Mesenchymal stem cell (in vitro differentiated cells and primary cell): ENCODE measurements around the gene SP2.

ENCODE experiments used
- DNase-seq: peaks from one replicate; pipeline ENCODE4 v3.0.0-alpha.2; 2013
- H2AFZ ChIP-seq: one replicate; pipeline ENCODE4 v1.6.1; 2013; ENCODE audit warnings: low read depth, mild to moderate bottlenecking, control low read depth, inconsistent platforms, low read length, moderate library complexity
- H2AK5ac ChIP-seq: 2 replicates; pipeline ENCODE4 v1.6.1; 2013; ENCODE audit warnings: low read length, moderate library complexity, mild to moderate bottlenecking, inconsistent platforms; ENCODE audit not compliant: severe bottlenecking
- H2BK120ac ChIP-seq: one replicate; pipeline ENCODE4 v1.6.1; 2013; ENCODE audit warnings: low read depth, mild to moderate bottlenecking, inconsistent platforms, low read length, moderate library complexity
- H2BK12ac ChIP-seq, 2 experiments: one replicate each; pipeline ENCODE4 v1.6.1; 2013; ENCODE audit warnings: inconsistent platforms in 2 of 2, low read length in 2 of 2, mild to moderate bottlenecking in 2 of 2, moderate library complexity in 2 of 2, control low read depth in 1 of 2
- H2BK15ac ChIP-seq: one replicate; pipeline ENCODE4 v1.6.1; 2013; ENCODE audit warnings: mild to moderate bottlenecking, low read depth, inconsistent platforms; ENCODE audit not compliant: poor library complexity, severe bottlenecking
- H2BK5ac ChIP-seq: 2 replicates; pipeline ENCODE4 v1.6.1; 2013; ENCODE audit warnings: low read depth, mild to moderate bottlenecking, low read length, control low read depth, inconsistent platforms; ENCODE audit not compliant: poor library complexity, severe bottlenecking
- H3K14ac ChIP-seq, 2 experiments: one replicate each; pipeline ENCODE4 v1.6.1; 2013; ENCODE audit warnings: inconsistent platforms in 2 of 2, low read length in 2 of 2, control low read depth in 1 of 2, mild to moderate bottlenecking in 1 of 2, moderate library complexity in 1 of 2
- H3K18ac ChIP-seq, 2 experiments: one replicate each; pipeline ENCODE4 v1.6.1; 2013; ENCODE audit warnings: inconsistent platforms in 2 of 2, low read length in 2 of 2, control low read depth in 1 of 2, low read depth in 1 of 2, mild to moderate bottlenecking in 1 of 2
- H3K23ac ChIP-seq, 2 experiments: one replicate each; pipeline ENCODE4 v1.6.1; 2013; ENCODE audit warnings: inconsistent platforms in 2 of 2, low read length in 2 of 2, mild to moderate bottlenecking in 2 of 2, moderate library complexity in 2 of 2, control low read depth in 1 of 2
- H3K27ac ChIP-seq: 2 replicates; pipeline ENCODE4 v1.5.1; 2013; ENCODE audit warnings: mild to moderate bottlenecking, moderate library complexity, low read length, control low read depth, inconsistent platforms; ENCODE audit not compliant: poor library complexity, severe bottlenecking
- H3K27me3 ChIP-seq, 2 experiments: 2 replicates each; pipeline versions ENCODE4 v1.6.1 to v1.7.0; 2013; ENCODE audit warnings: low read length in 2 of 2, mild to moderate bottlenecking in 2 of 2, moderate library complexity in 2 of 2, control low read depth in 1 of 2, inconsistent platforms in 1 of 2; ENCODE audit not compliant: control insufficient read depth in 1 of 2, insufficient read depth in 1 of 2
- H3K36me3 ChIP-seq, 2 experiments: 2 replicates each; pipeline versions ENCODE4 v1.6.1 to v1.7.0; 2013; ENCODE audit warnings: low read length in 2 of 2, control low read depth in 1 of 2, inconsistent platforms in 1 of 2, low read depth in 1 of 2, mild to moderate bottlenecking in 1 of 2; ENCODE audit not compliant: insufficient read depth in 2 of 2, control insufficient read depth in 1 of 2
- H3K4ac ChIP-seq, 2 experiments: one replicate each; pipeline ENCODE4 v1.6.1; 2013; ENCODE audit warnings: inconsistent platforms in 2 of 2, low read length in 2 of 2, mild to moderate bottlenecking in 2 of 2, moderate library complexity in 2 of 2, control low read depth in 1 of 2, low read depth in 1 of 2
- H3K4me1 ChIP-seq: 2 replicates; pipeline ENCODE4 v1.6.1; 2013; ENCODE audit warnings: low read depth, low read length, control low read depth; ENCODE audit not compliant: control insufficient read depth, insufficient read depth
- H3K4me2 ChIP-seq: 2 replicates; pipeline ENCODE4 v1.6.1; 2013; ENCODE audit warnings: low read length, mild to moderate bottlenecking, inconsistent platforms; ENCODE audit not compliant: poor library complexity, severe bottlenecking
- H3K4me3 ChIP-seq, 2 experiments: 2 replicates each; pipeline versions ENCODE4 v1.5.1 to v1.7.0; 2013; ENCODE audit warnings: low read length in 2 of 2, mild to moderate bottlenecking in 2 of 2, control low read depth in 1 of 2, low read depth in 1 of 2; ENCODE audit not compliant: insufficient read depth in 1 of 2
- H3K79me1 ChIP-seq: replicated peaks from 2 replicates; pipeline ENCODE4 v1.6.1; 2013; ENCODE audit warnings: mild to moderate bottlenecking, control low read depth, low read length, inconsistent platforms; ENCODE audit not compliant: poor library complexity, severe bottlenecking
- H3K9ac ChIP-seq: 2 replicates; pipeline ENCODE4 v1.7.0; 2013; ENCODE audit warnings: mild to moderate bottlenecking, low read length, moderate library complexity
- H3K9me3 ChIP-seq: 2 replicates; pipeline ENCODE4 v1.7.0; 2013; ENCODE audit warnings: mild to moderate bottlenecking, low read length; ENCODE audit not compliant: control insufficient read depth
- H4K8ac ChIP-seq: one replicate; pipeline ENCODE4 v1.6.1; 2013; ENCODE audit warnings: inconsistent platforms, mild to moderate bottlenecking, low read length, moderate library complexity
- H4K91ac ChIP-seq: one replicate; pipeline ENCODE4 v1.6.1; 2013; ENCODE audit warnings: mild to moderate bottlenecking, low read length, inconsistent platforms
- WGBS: methylation state at CpG from one replicate; pipeline ENCODE4 v1.1.7; 2013; ENCODE audit warnings: mixed read lengths; 5-methylcytosine and 5-hydroxymethylcytosine counted together

Gene SP2

DNA sequence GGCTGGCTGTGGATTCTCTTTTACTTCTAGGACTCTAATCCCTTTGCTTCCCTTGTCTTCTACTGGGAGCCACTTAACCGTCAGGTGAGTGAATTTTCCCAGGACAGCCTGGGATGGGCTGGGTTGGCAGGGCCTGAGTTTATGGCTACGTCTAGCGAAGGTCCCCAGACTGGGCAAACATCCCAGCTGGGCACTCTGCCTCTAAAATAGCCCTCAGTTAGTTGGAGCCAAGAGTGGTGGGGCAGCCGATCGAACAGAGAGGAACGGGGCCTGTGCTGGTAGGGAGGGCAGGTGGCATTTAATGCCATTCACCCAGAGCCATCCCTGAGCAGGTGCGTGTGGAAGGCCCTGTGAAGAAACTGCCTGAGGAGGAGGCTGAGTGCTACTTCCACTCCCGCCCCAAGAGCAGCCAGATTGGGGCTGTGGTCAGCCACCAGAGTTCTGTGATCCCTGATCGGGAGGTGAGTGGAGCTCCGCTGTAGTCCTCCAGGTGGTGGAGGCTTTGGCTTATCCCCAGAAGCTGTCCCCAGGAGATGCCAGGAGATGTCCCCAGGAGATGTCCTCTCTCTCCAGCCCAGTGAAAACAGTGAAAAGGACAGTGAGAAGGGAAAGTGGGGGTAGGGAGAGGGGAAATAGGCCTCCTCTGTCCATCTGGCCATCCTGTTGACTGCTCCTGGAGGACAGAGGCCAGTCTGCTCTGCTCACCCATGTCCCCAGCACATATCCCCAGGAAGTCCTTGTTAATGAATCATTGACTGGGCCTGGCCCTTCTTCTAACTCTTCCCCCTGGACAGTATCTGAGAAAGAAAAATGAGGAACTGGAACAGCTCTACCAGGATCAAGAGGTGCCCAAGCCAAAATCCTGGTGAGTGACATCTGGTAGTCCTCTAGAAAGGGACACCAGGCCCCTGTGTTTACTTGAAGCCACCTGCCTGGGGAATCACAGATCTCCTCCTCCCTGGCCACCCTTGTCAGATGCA is 49.8 kb downstream of the SP2 start:
- 96% methylated on average over 10 of the region's 10 CpGs for WGBS
- no peak overlapping the region for H4K91ac ChIP-seq
- DNase-seq: no peak

GRCh38 chr17:47946516-47946915 is 50.5 kb downstream of the SP2 start:
- H3K14ac ChIP-seq: no peak overlapping the region
- H3K27ac ChIP-seq: no peak overlapping the region
- H2AK5ac ChIP-seq: no peak overlapping the region
- H3K79me1 ChIP-seq: no peaks in the 10 kb centered on the region
- H3K9ac ChIP-seq: peak overlapping the region; percentile 18
- peaks cover 27% of the 10 kb centered on the region for H3K4me1 ChIP-seq
- 90% methylated on average over 6 of the region's 6 CpGs for WGBS
- no peak overlapping the region for H3K23ac ChIP-seq
- no peak overlapping the region for H2BK120ac ChIP-seq
- no peak overlapping the region for H3K18ac ChIP-seq
- H2BK5ac ChIP-seq: no peak overlapping the region
- H3K27me3 ChIP-seq: no peaks in the 10 kb centered on the region
- peaks cover 20 to 48% of the 10 kb centered on the region in 2 experiments for H3K36me3 ChIP-seq
- no peak overlapping the region for H2AFZ ChIP-seq
- no peak overlapping the region for H3K4me3 ChIP-seq
- no peak overlapping the region for H3K4me2 ChIP-seq
- H3K9me3 ChIP-seq: no peaks in the 10 kb centered on the region
- no peak overlapping the region for H2BK12ac ChIP-seq
- no peak overlapping the region for H2BK15ac ChIP-seq
- H4K91ac ChIP-seq: no peak overlapping the region
- no peak for DNase-seq
- H3K4ac ChIP-seq: no peak overlapping the region
- no peak overlapping the region for H4K8ac ChIP-seq

More for the DNA sequence above, 49.8 kb downstream of the SP2 start:
- Histone ChIP-seq H4K8ac (no peak overlapping the region), H3K79me1 (no peaks in the 10 kb centered on the region), H3K27me3 (no peaks in the 10 kb centered on the region), H3K9me3 (no peaks in the 10 kb centered on the region), H3K4me3 (no peak overlapping the region), H3K9ac (peak overlapping the region; percentile 18), H2BK5ac (no peak overlapping the region), H2BK12ac (no peak overlapping the region), H3K14ac (no peak overlapping the region), H3K4me1 (peaks cover 28% of the 10 kb centered on the region), H3K18ac (no peak overlapping the region), H2AFZ (no peak overlapping the region), H2BK120ac (no peak overlapping the region), H2AK5ac (no peak overlapping the region), H3K27ac (no peak overlapping the region), H3K36me3 (peaks cover 20 to 44% of the 10 kb centered on the region in 2 experiments), H2BK15ac (no peak overlapping the region), H3K4me2 (no peak overlapping the region), H3K23ac (no peak overlapping the region), H3K4ac (no peak overlapping the region)

DNA sequence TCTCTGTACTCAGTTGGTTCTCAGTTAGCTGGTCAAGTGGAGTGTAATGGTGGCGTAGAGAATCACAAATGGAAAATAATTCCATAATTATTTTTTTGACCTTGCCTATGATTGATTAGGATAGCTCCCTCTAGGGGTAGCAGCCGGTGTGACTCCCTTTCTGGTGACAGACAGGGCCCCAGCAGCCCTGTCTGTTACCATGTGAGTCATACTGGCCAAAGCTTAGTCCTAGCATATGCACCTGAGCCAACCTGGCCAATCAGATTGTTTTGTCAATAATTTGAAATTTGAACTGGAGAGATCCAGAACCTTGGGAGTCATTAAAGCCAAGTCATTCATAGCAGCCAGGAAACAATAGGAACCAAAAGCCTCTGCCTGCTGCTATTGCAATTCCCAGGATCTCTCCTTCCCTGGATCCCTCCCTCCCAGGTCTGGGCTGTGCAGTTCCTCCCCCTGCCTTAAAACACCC is 50.9 kb downstream of the SP2 start:
- no peak overlapping the region for H3K4ac ChIP-seq

DNA sequence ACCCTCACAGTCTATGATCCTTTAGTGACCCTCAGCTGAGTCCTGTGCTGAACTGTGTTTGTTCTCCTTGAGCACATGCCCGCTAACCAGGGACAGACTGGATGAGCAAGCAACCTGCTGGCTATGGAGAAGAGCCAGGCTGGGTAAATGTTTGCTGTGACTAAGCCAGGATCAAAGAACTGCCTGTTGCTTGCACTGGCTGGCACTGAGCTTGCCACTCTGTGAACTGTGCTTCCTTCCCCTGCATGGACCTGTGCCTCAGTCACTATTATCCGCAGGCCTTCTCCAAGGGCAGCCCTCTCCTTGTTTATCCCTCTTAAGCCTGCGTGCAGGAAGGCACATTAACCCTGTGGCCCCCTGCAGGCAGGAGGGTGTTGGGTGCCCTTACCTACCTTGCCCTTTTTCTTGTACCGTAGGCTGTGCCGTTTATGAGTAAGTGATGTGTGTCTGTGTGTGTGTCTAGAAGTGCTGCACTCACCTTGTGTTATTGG is 52.7 kb downstream of the SP2 start:
- Histone ChIP-seq H3K18ac (peak overlapping the region in 1 of 2 experiments; percentile 55), H2BK12ac (peak overlapping the region in 1 of 2 experiments; percentile 37), H3K9ac (peak overlapping the region; percentile 85), H4K91ac (peak overlapping the region; percentile 70), H2BK5ac (no peak overlapping the region), H2AK5ac (no peak overlapping the region), H2BK15ac (no peak overlapping the region), H2BK120ac (no peak overlapping the region), H3K4me3 (no peak overlapping the region), H3K23ac (no peak overlapping the region), H3K4ac (no peak overlapping the region), H3K4me1 (peaks cover 23% of the 10 kb centered on the region), H3K27me3 (no peaks in the 10 kb centered on the region), H3K36me3 (peaks cover 20 to 54% of the 10 kb centered on the region in 2 experiments), H3K9me3 (no peaks in the 10 kb centered on the region), H2AFZ (peak overlapping the region; percentile 69), H3K27ac (no peak overlapping the region), H3K14ac (no peak overlapping the region), H3K79me1 (no peaks in the 10 kb centered on the region), H3K4me2 (no peak overlapping the region), H4K8ac (peak overlapping the region; percentile 41)
- DNase-seq: no peak
- WGBS: 74% methylated on average over 5 of the region's 5 CpGs

More for the DNA sequence above, 50.9 kb downstream of the SP2 start:
- Histone ChIP-seq H3K4me1 (peaks cover 27% of the 10 kb centered on the region), H3K79me1 (no peaks in the 10 kb centered on the region), H3K9ac (no peak overlapping the region), H3K27me3 (no peaks in the 10 kb centered on the region), H3K9me3 (no peaks in the 10 kb centered on the region), H3K36me3 (peaks cover 20 to 51% of the 10 kb centered on the region in 2 experiments), H3K4me3 (no peak overlapping the region), H2BK5ac (no peak overlapping the region), H2BK12ac (no peak overlapping the region), H3K27ac (no peak overlapping the region), H3K14ac (no peak overlapping the region), H2BK120ac (no peak overlapping the region), H3K23ac (no peak overlapping the region), H2AK5ac (no peak overlapping the region), H4K91ac (no peak overlapping the region), H2AFZ (no peak overlapping the region), H4K8ac (no peak overlapping the region), H3K18ac (no peak overlapping the region), H3K4me2 (no peak overlapping the region), H2BK15ac (no peak overlapping the region)
- WGBS: 0% methylated on average over 1 of the region's 2 CpGs
- DNase-seq: peak; percentile 77
